Heart left ventricle (tissue), 16 donors: ENCODE data around the gene MRM2. TPM values are rescaled to one million over a fixed set of nuclear protein-coding genes. Genes with fewer than 3 reads are reported as not detected.

Experiments
- ATAC-seq, 4 donors: fragments of 200-7000 bp; cut with Tn5 transposase; one replicate each; pipeline ENCODE4 v1.9.1; 2020 to 2022; ENCODE audit warnings: moderate library complexity in 4 of 4, mild to moderate bottlenecking in 3 of 4, moderate number of reproducible peaks in 1 of 4
- DNase-seq, 5 donors: peaks; one replicate each; pipeline ENCODE4 v3.0.0-alpha.2; 2020
- H3K27ac ChIP-seq, 12 donors: fragments of 200-600 bp; sonication (generic) in 4 of 12; one replicate each; pipeline versions ENCODE4 v1.5.0 to v1.8.0; 2016 to 2022; ENCODE audit warnings: mild to moderate bottlenecking in 2 of 12
- H3K27me3 ChIP-seq, 9 donors: fragments of 200-600 bp; sonication (generic) in 2 of 9; one replicate each; pipeline versions ENCODE4 v1.5.1 to v1.8.0; 2016 to 2022; ENCODE audit warnings: mild to moderate bottlenecking in 3 of 9
- H3K36me3 ChIP-seq, 9 donors: fragments of 200-600 bp; sonication (generic) in 2 of 9; one replicate each; pipeline versions ENCODE4 v1.5.0 to v1.8.0; 2018 to 2022; ENCODE audit warnings: mild to moderate bottlenecking in 2 of 9
- H3K4me1 ChIP-seq, 12 donors: fragments of 200-600 bp; sonication (generic) in 4 of 12; one replicate each; pipeline versions ENCODE4 v1.5.0 to v1.8.0; 2016 to 2022; ENCODE audit warnings: mild to moderate bottlenecking in 3 of 12
- H3K4me3 ChIP-seq, 12 donors: fragments of 200-600 bp; sonication (generic) in 4 of 12; one replicate each; pipeline versions ENCODE4 v1.5.0 to v1.8.0; 2017 to 2022; ENCODE audit warnings: mild to moderate bottlenecking in 9 of 12, moderate library complexity in 4 of 12
- H3K9me3 ChIP-seq, 12 donors: fragments of 200-600 bp; sonication (generic) in 4 of 12; one replicate each; pipeline versions ENCODE4 v1.5.0 to v1.8.0; 2016 to 2022; ENCODE audit warnings: mild to moderate bottlenecking in 1 of 12
- POLR2A ChIP-seq, 2 donors: fragments of 450-650 bp; IDR thresholded peaks; one replicate each; pipeline ENCODE4 v1.6.1; 2017; ENCODE audit warnings: antibody characterized with exemption in 2 of 2, mild to moderate bottlenecking in 2 of 2, moderate library complexity in 2 of 2
- WGBS, 4 donors: extraction: QIAGEN DNeasy Blood & Tissue Kit in 2 of 4; methylation state at CpG; one replicate each; pipeline versions ENCODE4 v1.1.5 to v1.1.7; 2013 to 2018; 5-methylcytosine and 5-hydroxymethylcytosine counted together
- intact Hi-C, 10 donors: fragments of 100-400 bp; cut with DNase I; formaldehyde crosslinking; loops; one replicate each; pipeline versions ENCODE4 v1.11.1 to v1.14.2; 2022
- polyA plus RNA-seq, 2 donors: library from polyadenylated mRNA; stranded (reverse); fragments of 200-250 nt; gene quantifications; one replicate each; pipeline ENCODE4 v1.2.3, GENCODE V29; 2013
- total RNA-seq, 9 donors: library from RNA; depleted of rRNA in 2 of 9; stranded (reverse); fragments of >200 nt in 2 of 9; fragmentation: NEBNext Ultra II Directional in 3 of 9; extraction: Animal tissue kit (Norgen Biotek cat#: 25700) in 3 of 9; gene quantifications; one replicate each; pipeline versions ENCODE4 v1.1.0 to v1.2.4, GENCODE V29; 2016 to 2023
- TF ChIP-seq, protein P1 (sequence below), 12 donors: fragments of 200-600 bp; sonication (generic) in 4 of 12; IDR thresholded peaks; one replicate each; pipeline versions ENCODE4 v1.5.0 to v1.8.0; 2018 to 2022; ENCODE audit warnings: antibody characterized with exemption in 12 of 12, mild to moderate bottlenecking in 5 of 12
- donor health status: ischemic (EF 13 %, LVEDD 7.1; RV severe dilation, severe dysfunction).
- donor health status: healthy with polysubstance abuse.
- donor health status: DM: no; HTN: yes; CAD: no.
- donor health status: DM: no; HTN: no; CAD: no.
- donor health status: ischemic (EF 25% LVEDD 6.9; RV normal size, moderate dysfunction).
- donor health status: ischemic (EF 25% LVEDD 5.7; RV mildly dilated, moderate dysfunction).
- donor health status: healthy.
- donor health status: DM: yes; HTN: yes; CAD: no.
- donor health status: ischemic (EF 35%, LVEDD 5.7; RV mildly dilated, moderate dysfunction).
- donor health status: nonischemic (EF 11% LVEDD 7.7; RV severe dilation, severe dysfunction).
- donor health status: DM: yes; HTN: yes; CAD: no.
- donor health status: PGD.
- donor health status: ischemic (EF 29% LVEDD 5.4; RV normal size, mild dysfunction).
- donor health status: nonischemic (EF 23%, LVEDD 6.1; RV moderate dilation, normal function).

The MRM2 gene
- total and polyA plus RNA-seq, 11 donors = 14.2 to 31.5 (median 20.3) TPM

DNA sequence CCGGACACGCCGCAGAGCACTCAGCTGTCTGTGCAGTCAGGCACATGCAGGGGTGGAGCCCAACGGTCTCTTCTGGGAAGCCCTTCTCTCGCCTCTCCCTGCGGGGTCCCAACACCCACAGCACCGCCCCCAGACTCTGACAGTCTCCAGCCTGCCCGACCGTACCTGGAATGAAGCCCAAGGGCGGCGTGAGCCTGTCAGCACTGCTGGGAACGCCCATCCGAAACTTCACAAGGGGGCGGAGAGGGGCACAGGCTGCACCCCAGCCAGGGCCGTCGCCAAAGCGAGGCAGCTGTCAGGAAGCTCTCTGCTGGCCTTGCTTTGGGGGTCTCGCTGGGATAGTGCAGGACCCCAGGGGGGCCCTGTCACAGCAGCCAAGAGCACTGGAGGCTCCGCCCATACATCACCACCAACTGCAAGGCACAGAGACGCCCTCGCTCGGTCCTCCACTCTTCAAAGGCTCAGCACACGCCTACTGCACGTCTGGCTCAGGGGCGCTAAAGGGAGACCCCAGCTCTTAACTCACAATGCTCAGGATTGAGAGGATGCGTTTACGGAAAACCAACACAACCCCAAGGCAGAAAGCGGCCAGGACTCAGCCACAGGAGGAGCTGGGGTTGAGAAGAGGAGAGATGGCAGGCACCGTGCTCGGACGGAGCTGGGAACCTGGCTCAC is 40.2 kb downstream of the MRM2 start:
- DNase-seq (peak in 2 of 5 donors; percentile 40 to 50), ATAC-seq (no peak)
- peaks cover 0 to 21% (median 7%) of the 10 kb centered on the region in 12 donors for H3K4me1 ChIP-seq
- 79 to 87% (median 86%) methylated on average over 27 to 31 of the region's 31 CpGs for WGBS, 4 donors
- no peaks in the 10 kb centered on the region for H3K9me3 ChIP-seq
- no peaks in the 10 kb centered on the region for H3K27me3 ChIP-seq
- H3K36me3 ChIP-seq = peaks cover 0 to 19% (median 10%) of the 10 kb centered on the region in 9 donors
- no peak overlapping the region for H3K4me3 ChIP-seq
- intact Hi-C loops = loop anchor here in 7 of 10 donors (5.0 to 10.0 kb wide), 4 partner anchors 287 to 540 kb away; no protein-coding TSS in a partner anchor
- no peak for TF ChIP-seq POLR2A (IDR thresholded peaks at IDR 0.05)
- TF ChIP-seq, protein P1, sequence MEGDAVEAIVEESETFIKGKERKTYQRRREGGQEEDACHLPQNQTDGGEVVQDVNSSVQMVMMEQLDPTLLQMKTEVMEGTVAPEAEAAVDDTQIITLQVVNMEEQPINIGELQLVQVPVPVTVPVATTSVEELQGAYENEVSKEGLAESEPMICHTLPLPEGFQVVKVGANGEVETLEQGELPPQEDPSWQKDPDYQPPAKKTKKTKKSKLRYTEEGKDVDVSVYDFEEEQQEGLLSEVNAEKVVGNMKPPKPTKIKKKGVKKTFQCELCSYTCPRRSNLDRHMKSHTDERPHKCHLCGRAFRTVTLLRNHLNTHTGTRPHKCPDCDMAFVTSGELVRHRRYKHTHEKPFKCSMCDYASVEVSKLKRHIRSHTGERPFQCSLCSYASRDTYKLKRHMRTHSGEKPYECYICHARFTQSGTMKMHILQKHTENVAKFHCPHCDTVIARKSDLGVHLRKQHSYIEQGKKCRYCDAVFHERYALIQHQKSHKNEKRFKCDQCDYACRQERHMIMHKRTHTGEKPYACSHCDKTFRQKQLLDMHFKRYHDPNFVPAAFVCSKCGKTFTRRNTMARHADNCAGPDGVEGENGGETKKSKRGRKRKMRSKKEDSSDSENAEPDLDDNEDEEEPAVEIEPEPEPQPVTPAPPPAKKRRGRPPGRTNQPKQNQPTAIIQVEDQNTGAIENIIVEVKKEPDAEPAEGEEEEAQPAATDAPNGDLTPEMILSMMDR (IDR thresholded peaks at IDR 0.05) = no peak
- no peak overlapping the region for H3K27ac ChIP-seq

DNA sequence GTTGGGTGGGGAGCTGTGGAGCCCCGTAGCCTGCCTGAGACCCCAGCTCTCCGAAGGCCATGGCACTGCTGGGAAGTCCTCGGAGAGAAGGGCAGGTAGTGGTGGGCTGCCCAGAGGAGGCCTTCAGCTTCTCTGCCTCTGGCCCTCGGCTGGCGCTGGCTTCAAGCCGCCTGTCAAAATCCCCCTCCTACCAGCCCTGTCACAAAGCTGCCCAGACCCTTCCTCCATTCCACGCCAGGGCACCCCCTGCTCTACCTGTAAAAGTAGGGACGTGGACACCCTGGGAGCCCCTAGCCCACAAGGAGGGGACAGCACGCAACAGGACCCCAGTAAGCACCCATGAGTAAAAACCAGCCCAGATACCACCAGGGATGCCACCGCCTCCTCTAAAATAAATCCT is 40.9 kb downstream of the MRM2 start:
- H3K9me3 ChIP-seq = no peaks in the 10 kb centered on the region
- H3K36me3 ChIP-seq = peaks cover 0 to 24% (median 7%) of the 10 kb centered on the region in 9 donors
- DNase-seq = peak in 2 of 5 donors; percentile 16 to 21
- intact Hi-C loops = loop anchor here in 7 of 10 donors (5.0 to 10.0 kb wide), 4 partner anchors 286 to 539 kb away; no protein-coding TSS in a partner anchor
- TF ChIP-seq POLR2A (IDR thresholded peaks at IDR 0.05) = no peak
- TF ChIP-seq, protein P1 (IDR thresholded peaks at IDR 0.05) = no peak
- H3K4me3 ChIP-seq = no peak overlapping the region
- no peak overlapping the region for H3K27ac ChIP-seq
- no peak for ATAC-seq
- peaks cover 0 to 26% (median 13%) of the 10 kb centered on the region in 12 donors for H3K4me1 ChIP-seq
- H3K27me3 ChIP-seq = no peaks in the 10 kb centered on the region
- 93 to 97% (median 94%) methylated on average over 7 to 10 of the region's 10 CpGs for WGBS, 4 donors

DNA sequence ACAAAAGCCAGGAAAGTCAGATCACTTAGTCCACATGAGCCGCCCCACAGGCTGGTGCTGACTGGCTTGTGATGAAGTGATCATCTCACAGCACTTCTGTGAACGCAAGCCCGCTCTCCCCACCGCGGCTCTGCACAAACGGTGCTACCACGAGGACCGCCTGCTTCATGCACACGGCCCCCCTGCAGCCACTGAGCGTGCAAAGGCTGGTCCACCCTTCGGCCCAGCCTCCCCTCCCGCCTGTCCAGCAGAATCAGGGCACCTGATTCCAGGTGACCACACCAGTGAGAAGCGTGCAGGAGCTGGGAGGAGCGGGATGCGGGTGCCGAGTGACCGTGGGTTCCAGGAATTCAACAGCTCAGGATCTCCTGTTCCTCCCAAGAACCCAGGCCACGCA is 41.4 kb downstream of the MRM2 start:
- TF ChIP-seq, protein P1 (IDR thresholded peaks at IDR 0.05) = no peak
- TF ChIP-seq POLR2A (IDR thresholded peaks at IDR 0.05) = no peak
- peaks cover 0 to 32% (median 18%) of the 10 kb centered on the region in 12 donors for H3K4me1 ChIP-seq
- WGBS, 4 donors = 94 to 96% (median 95%) methylated on average over 13 to 18 of the region's 18 CpGs
- DNase-seq (no peak), ATAC-seq (no peak)
- no peaks in the 10 kb centered on the region for H3K27me3 ChIP-seq
- H3K9me3 ChIP-seq = peaks cover 0 to 3% (median 0%) of the 10 kb centered on the region in 12 donors
- H3K36me3 ChIP-seq = peaks cover 0 to 28% (median 7%) of the 10 kb centered on the region in 9 donors
- no peak overlapping the region for H3K4me3 ChIP-seq
- intact Hi-C loops = loop anchor here in 7 of 10 donors (5.0 to 10.0 kb wide), 4 partner anchors 286 to 538 kb away; no protein-coding TSS in a partner anchor
- no peak overlapping the region for H3K27ac ChIP-seq

DNA sequence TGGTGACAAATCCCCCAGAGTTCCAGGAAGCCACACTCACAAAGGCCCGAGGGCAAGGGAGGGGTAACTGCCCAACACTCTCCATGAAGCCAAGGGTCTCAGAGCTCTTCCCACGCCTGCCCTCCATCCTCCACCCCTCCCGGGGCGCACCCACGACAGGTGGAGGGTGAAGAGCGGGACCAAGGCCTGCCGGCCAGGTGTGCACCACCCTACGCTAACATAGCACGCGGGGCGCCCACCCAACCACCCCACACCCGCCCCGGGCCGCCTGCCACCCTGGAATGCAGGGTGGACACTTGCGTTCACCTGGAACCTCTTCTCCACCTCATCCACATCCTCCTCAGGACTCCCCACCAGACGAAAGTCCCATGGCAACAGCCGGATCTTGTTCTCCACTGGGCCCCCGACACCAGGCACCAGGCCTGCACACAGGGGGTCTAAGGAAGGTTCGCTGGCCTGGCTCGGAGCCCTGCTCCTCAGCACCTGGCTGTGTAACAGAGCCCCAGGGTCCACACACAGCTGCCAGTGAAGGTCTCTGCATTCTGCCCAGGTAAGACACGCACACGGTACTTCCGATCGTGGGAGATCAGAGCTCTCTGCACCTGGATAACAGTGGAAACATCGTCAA is 41.9 kb downstream of the MRM2 start:
- DNase-seq (no peak), ATAC-seq (no peak)
- peaks cover 0 to 37% (median 20%) of the 10 kb centered on the region in 12 donors for H3K4me1 ChIP-seq
- TF ChIP-seq POLR2A (IDR thresholded peaks at IDR 0.05) = no peak
- TF ChIP-seq, protein P1 (IDR thresholded peaks at IDR 0.05) = no peak
- H3K4me3 ChIP-seq = no peak overlapping the region
- WGBS, 4 donors = 90 to 97% (median 96%) methylated on average over 19 to 25 of the region's 25 CpGs
- H3K36me3 ChIP-seq = peaks cover 0 to 28% (median 7%) of the 10 kb centered on the region in 9 donors
- H3K9me3 ChIP-seq = peaks cover 0 to 8% (median 0%) of the 10 kb centered on the region in 12 donors
- no peak overlapping the region for H3K27ac ChIP-seq
- no peaks in the 10 kb centered on the region for H3K27me3 ChIP-seq
- intact Hi-C loops = loop anchor here in 8 of 10 donors (5.0 to 10.0 kb wide), 5 partner anchors 83 to 538 kb away; no protein-coding TSS in a partner anchor
